T-cell (primary cell): ENCODE measurements around the gene NOS1. TPM values are rescaled to one million over a fixed set of nuclear protein-coding genes. Genes with fewer than 3 reads are reported as not detected.

Experiments used
- ATAC-seq, 4 experiments: fragments of 200-7000 bp in 3 of 4; fragments of 150-1000 bp in 1 of 4; cut with Tn5 transposase; replicated peaks in 1 of 4; 1 replicate in 3 of 4; 2 replicates in 1 of 4; pipeline ENCODE4 v1.10.0; 2021; ENCODE audit warnings: moderate library complexity in 3 of 4, mild to moderate bottlenecking in 2 of 4, moderate number of reproducible peaks in 1 of 4
- CTCF ChIA-PET, 2 donors: fragments of 300-600 bp; sonication (Branson Sonifier 250); formaldehyde crosslinking; loops; one replicate each; lab custom pipeline; 2022; ENCODE audit warnings: antibody characterized with exemption in 2 of 2; lab: Charles Lee
- POLR2A ChIA-PET, 2 donors: fragments of 300-600 bp; sonication (Branson Sonifier 250); formaldehyde crosslinking; loops; one replicate each; lab custom pipeline; 2022; ENCODE audit warnings: antibody characterized with exemption in 2 of 2; lab: Charles Lee
- DNase-seq, 35 experiments: peaks; one replicate each; pipeline versions ENCODE4 v3.0.0 to v3.0.0-alpha.2; 2013 to 2023
- H3K27ac ChIP-seq: one replicate; pipeline ENCODE4 v1.5.1; 2013; ENCODE audit warnings: low read length
- H3K27me3 ChIP-seq, 2 experiments: replicated peaks in 1 of 2; 1 replicate in 1 of 2; 2 replicates in 1 of 2; pipeline versions ENCODE4 v1.6.1 to v1.7.0; 2013; ENCODE audit warnings: low read length in 1 of 2, mixed read lengths in 1 of 2; ENCODE audit not compliant: control insufficient read depth in 2 of 2, insufficient read depth in 2 of 2; ENCODE audit errors: extremely low read depth in 1 of 2
- H3K36me3 ChIP-seq, 2 donors: 1 replicate in 1 of 2; 2 replicates in 1 of 2; pipeline versions ENCODE4 v1.6.1 to v1.7.0; 2013; ENCODE audit warnings: low read length in 1 of 2; ENCODE audit not compliant: control insufficient read depth in 2 of 2, insufficient read depth in 1 of 2; ENCODE audit errors: extremely low read depth in 1 of 2
- H3K4me1 ChIP-seq, 2 experiments: 1 replicate in 1 of 2; 2 replicates in 1 of 2; pipeline versions ENCODE4 v1.6.1 to v1.7.0; 2013; ENCODE audit warnings: low read length in 2 of 2, mixed read lengths in 1 of 2; ENCODE audit not compliant: insufficient read depth in 2 of 2, control insufficient read depth in 1 of 2; ENCODE audit errors: extremely low read depth in 1 of 2
- H3K4me3 ChIP-seq, 2 donors: 1 replicate in 1 of 2; 2 replicates in 1 of 2; pipeline versions ENCODE4 v1.5.1 to v1.7.0; 2013; ENCODE audit warnings: mild to moderate bottlenecking in 2 of 2, low read length in 1 of 2, moderate library complexity in 1 of 2; ENCODE audit not compliant: control insufficient read depth in 1 of 2; ENCODE audit errors: extremely low read depth in 1 of 2
- H3K9me3 ChIP-seq: 2 replicates; pipeline ENCODE4 v1.7.0; 2013
- H3K27ac Mint-ChIP-seq, 2 donors: one replicate each; pipeline ENCODE4 v1.8.0; 2020 to 2021; ENCODE audit warnings: mild to moderate bottlenecking in 2 of 2, mixed read lengths in 2 of 2
- H3K27me3 Mint-ChIP-seq, 2 donors: one replicate each; pipeline ENCODE4 v1.8.0; 2021 to 2022; ENCODE audit warnings: mixed read lengths in 2 of 2
- H3K36me3 Mint-ChIP-seq: one replicate; pipeline ENCODE4 v1.8.0; 2021; ENCODE audit warnings: mixed read lengths
- H3K4me1 Mint-ChIP-seq, 3 donors: one replicate each; pipeline ENCODE4 v1.8.0; 2020 to 2022; ENCODE audit warnings: mixed read lengths in 3 of 3, mild to moderate bottlenecking in 1 of 3
- H3K4me3 Mint-ChIP-seq, 3 donors: one replicate each; pipeline ENCODE4 v1.8.0; 2020 to 2022; ENCODE audit warnings: mild to moderate bottlenecking in 3 of 3, mixed read lengths in 3 of 3, moderate library complexity in 3 of 3
- H3K9me3 Mint-ChIP-seq, 3 donors: one replicate each; pipeline ENCODE4 v1.8.0; 2020 to 2022; ENCODE audit warnings: mixed read lengths in 3 of 3
- WGBS: methylation state at CpG from one replicate; pipeline ENCODE4 v1.1.5; 2013; ENCODE audit warnings: missing lambda C conversion rate; ENCODE audit not compliant: insufficient coverage; 5-methylcytosine and 5-hydroxymethylcytosine counted together
- total RNA-seq, 35 experiments: library from RNA in 6 of 35; stranded (reverse) in 6 of 35; fragments of 120-200 nt in 1 of 35; gene quantifications; one replicate each; pipeline versions ENCODE4 v1.2.1 to v1.2.4 and lab custom pipeline; 2013 to 2026

Gene NOS1
- total RNA-seq, 5 donors from 2014 or later (not counting 1 experiment from before 2014, with no cell fraction given): 0.03 TPM; not detected in 4

DNA sequence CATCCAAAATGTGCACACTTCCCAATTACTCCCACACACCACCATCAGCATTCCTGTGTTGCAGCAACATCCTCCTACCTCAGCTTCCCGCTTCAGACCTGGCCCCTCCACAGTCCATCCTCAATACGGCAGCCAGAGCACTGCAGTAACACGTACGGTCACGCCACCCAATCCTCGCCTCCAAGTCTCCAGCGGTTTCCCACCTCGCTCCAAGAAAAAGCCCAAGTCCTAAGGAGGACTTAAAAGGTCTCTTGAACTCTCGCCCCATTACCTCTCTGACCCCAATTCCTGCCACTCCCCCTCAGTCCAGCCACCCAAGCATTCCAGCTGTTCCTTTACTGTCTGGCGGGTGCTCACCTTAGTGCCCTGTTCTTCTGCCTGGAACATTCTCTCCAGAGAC is 183.1 kb downstream of the NOS1 start:
- CTCF ChIA-PET: no interaction called here
- 97% methylated on average over 10 of the region's 10 CpGs for WGBS
- DNase-seq (no peak), ATAC-seq (no peak)
- no peaks in the 10 kb centered on the region for H3K27me3 Mint-ChIP-seq
- Histone ChIP-seq H3K4me3 (no peak overlapping the region), H3K4me1 (no peaks in the 10 kb centered on the region), H3K27me3 (no peaks in the 10 kb centered on the region), H3K27ac (no peak overlapping the region), H3K36me3 (peaks cover 11 to 86% of the 10 kb centered on the region in 2 donors), H3K9me3 (no peaks in the 10 kb centered on the region)
- no peak overlapping the region for H3K4me3 Mint-ChIP-seq
- H3K9me3 Mint-ChIP-seq: peaks cover 0 to 2% (median 0%) of the 10 kb centered on the region in 3 donors
- peaks cover 72% of the 10 kb centered on the region for H3K36me3 Mint-ChIP-seq
- peaks cover 23 to 25% (median 23%) of the 10 kb centered on the region in 3 donors for H3K4me1 Mint-ChIP-seq
- POLR2A ChIA-PET: no interaction called here
- no peak overlapping the region for H3K27ac Mint-ChIP-seq

GRCh38 chr12:117172168-117172567 is 189.3 kb downstream of the NOS1 start:
- Histone ChIP-seq H3K36me3 (peaks cover 15 to 88% of the 10 kb centered on the region in 2 donors), H3K9me3 (no peaks in the 10 kb centered on the region), H3K4me1 (no peaks in the 10 kb centered on the region), H3K27me3 (no peaks in the 10 kb centered on the region), H3K27ac (no peak overlapping the region), H3K4me3 (no peak overlapping the region)
- H3K27me3 Mint-ChIP-seq: no peaks in the 10 kb centered on the region
- CTCF ChIA-PET: no interaction called here
- H3K4me3 Mint-ChIP-seq: no peak overlapping the region
- POLR2A ChIA-PET: no interaction called here
- H3K27ac Mint-ChIP-seq: no peak overlapping the region
- DNase-seq (no peak), ATAC-seq (no peak)
- H3K4me1 Mint-ChIP-seq: peaks cover 11 to 17% (median 15%) of the 10 kb centered on the region in 3 donors
- peaks cover 71% of the 10 kb centered on the region for H3K36me3 Mint-ChIP-seq
- no peaks in the 10 kb centered on the region for H3K9me3 Mint-ChIP-seq
- WGBS: 100% methylated on average over 3 of the region's 3 CpGs

- DNase-seq (no peak), ATAC-seq (no peak)
- no CpG with 5 or more reads among the region's 2 CpGs for WGBS
- ChIA-PET CTCF (interaction anchor here in 1 of 2 donors (0.6 kb wide), 1 partner anchor 28 kb away, joined by 5 read pairs; no protein-coding TSS in a partner anchor), POLR2A (interaction anchor here in 1 of 2 donors (0.6 kb wide), 2 partner anchors 11 to 12 kb away, joined by 3 read pairs; no protein-coding TSS in a partner anchor)
- no peaks in the 10 kb centered on the region for H3K27me3 Mint-ChIP-seq
- H3K4me3 Mint-ChIP-seq: no peak overlapping the region
- H3K36me3 Mint-ChIP-seq: peaks cover 71% of the 10 kb centered on the region
- Histone ChIP-seq H3K36me3 (peaks cover 20 to 89% of the 10 kb centered on the region in 2 donors), H3K27me3 (no peaks in the 10 kb centered on the region), H3K4me1 (no peaks in the 10 kb centered on the region), H3K4me3 (no peak overlapping the region), H3K27ac (no peak overlapping the region), H3K9me3 (no peaks in the 10 kb centered on the region)
- peaks cover 11 to 15% (median 14%) of the 10 kb centered on the region in 3 donors for H3K4me1 Mint-ChIP-seq
- no peaks in the 10 kb centered on the region for H3K9me3 Mint-ChIP-seq
- H3K27ac Mint-ChIP-seq: no peak overlapping the region
Observed at GRCh38 chr12:117171499-117172162, 189.8 kb downstream of the NOS1 start.

- H3K36me3 Mint-ChIP-seq: peaks cover 65% of the 10 kb centered on the region
Observed at GRCh38 chr12:117169548-117169947, 191.9 kb downstream of the NOS1 start.

DNA sequence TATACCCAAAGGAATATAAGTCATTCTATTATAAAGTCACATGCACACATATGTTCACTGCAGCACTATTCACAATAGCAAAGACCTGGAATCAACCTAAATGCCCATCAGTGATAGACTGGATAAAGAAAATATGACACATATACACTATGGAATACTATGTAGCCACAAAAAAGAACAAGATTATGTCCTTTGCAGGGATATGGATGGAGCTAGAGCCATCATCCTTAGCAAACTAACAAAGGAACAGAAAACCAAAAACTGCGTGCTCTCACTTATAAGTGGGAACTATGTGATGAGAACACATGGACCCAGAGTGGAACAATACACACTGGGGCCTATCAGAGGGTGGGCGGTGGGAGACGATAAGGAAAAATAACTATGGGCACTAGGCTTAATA is 192.4 kb downstream of the NOS1 start:
- no peaks in the 10 kb centered on the region for H3K27me3 Mint-ChIP-seq
- WGBS: no CpG with 5 or more reads among the region's 3 CpGs
- H3K4me1 Mint-ChIP-seq: peaks cover 7 to 11% (median 9%) of the 10 kb centered on the region in 3 donors
- no peak overlapping the region for H3K4me3 Mint-ChIP-seq
- Histone ChIP-seq H3K9me3 (no peaks in the 10 kb centered on the region), H3K27ac (no peak overlapping the region), H3K27me3 (no peaks in the 10 kb centered on the region), H3K4me3 (no peak overlapping the region), H3K4me1 (no peaks in the 10 kb centered on the region), H3K36me3 (peaks cover 9 to 85% of the 10 kb centered on the region in 2 donors)
- H3K36me3 Mint-ChIP-seq: peaks cover 60% of the 10 kb centered on the region
- H3K27ac Mint-ChIP-seq: no peak overlapping the region
- ATAC-seq (no peak), DNase-seq (no peak)
- H3K9me3 Mint-ChIP-seq: no peaks in the 10 kb centered on the region
- ChIA-PET POLR2A (interaction anchor here in 1 of 2 donors (1.0 kb wide), 1 partner anchor 8 kb away, joined by 3 read pairs; no protein-coding TSS in a partner anchor), CTCF (no interaction called here)

More at GRCh38 chr12:117169548-117169947, 191.9 kb downstream of the NOS1 start:
- ChIA-PET CTCF (no interaction called here), POLR2A (interaction anchor here in 1 of 2 donors (1.0 kb wide), 1 partner anchor 9 kb away, joined by 3 read pairs; no protein-coding TSS in a partner anchor)
- ATAC-seq (no peak), DNase-seq (no peak)
- no peak overlapping the region for H3K4me3 Mint-ChIP-seq
- H3K36me3 ChIP-seq: peaks cover 14 to 86% of the 10 kb centered on the region in 2 donors
- WGBS: no CpG with 5 or more reads among the region's 3 CpGs
- H3K9me3 Mint-ChIP-seq: no peaks in the 10 kb centered on the region
- H3K27ac Mint-ChIP-seq: no peak overlapping the region
- no peaks in the 10 kb centered on the region for H3K27me3 Mint-ChIP-seq
- H3K27me3 ChIP-seq: no peaks in the 10 kb centered on the region
- H3K4me1 ChIP-seq: no peaks in the 10 kb centered on the region
- H3K4me3 ChIP-seq: no peak overlapping the region
- H3K9me3 ChIP-seq: no peaks in the 10 kb centered on the region
- no peak overlapping the region for H3K27ac ChIP-seq
- H3K4me1 Mint-ChIP-seq: peaks cover 7 to 11% (median 9%) of the 10 kb centered on the region in 3 donors

DNA sequence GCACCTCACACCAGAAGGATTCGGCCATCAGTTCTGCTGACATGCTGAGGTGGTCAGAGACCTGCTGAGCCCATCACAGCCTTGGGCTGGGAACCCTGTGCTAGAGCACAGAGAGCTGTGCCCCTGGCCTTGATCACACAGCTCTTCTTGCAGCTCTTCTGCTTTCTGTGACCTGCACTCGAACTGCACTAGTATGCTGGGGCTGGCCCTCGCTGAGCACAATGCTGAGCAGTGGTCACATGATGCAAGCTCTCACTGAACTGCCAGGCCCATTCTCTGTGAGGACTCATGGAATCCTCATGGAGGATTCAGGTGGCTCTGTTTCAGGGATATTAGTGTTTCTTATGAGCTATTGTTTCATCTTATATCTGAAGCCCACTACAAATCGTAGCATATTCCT is 193.7 kb downstream of the NOS1 start:
- DNase-seq (no peak), ATAC-seq (no peak)
- Histone ChIP-seq H3K27me3 (no peaks in the 10 kb centered on the region), H3K4me1 (no peaks in the 10 kb centered on the region), H3K9me3 (no peaks in the 10 kb centered on the region), H3K27ac (no peak overlapping the region), H3K36me3 (peaks cover 9 to 87% of the 10 kb centered on the region in 2 donors), H3K4me3 (no peak overlapping the region)
- peaks cover 7 to 11% (median 9%) of the 10 kb centered on the region in 3 donors for H3K4me1 Mint-ChIP-seq
- H3K36me3 Mint-ChIP-seq: peaks cover 53% of the 10 kb centered on the region
- CTCF ChIA-PET: interaction anchor here in 1 of 2 donors (0.7 kb wide), 1 partner anchor 999 kb away, joined by 3 read pairs; no protein-coding TSS in a partner anchor
- H3K9me3 Mint-ChIP-seq: no peaks in the 10 kb centered on the region
- H3K27ac Mint-ChIP-seq: no peak overlapping the region
- POLR2A ChIA-PET: interaction anchor here (0.6 to 0.8 kb wide), 2 partner anchors 9 to 33 kb away, joined by 3 to 4 read pairs; no protein-coding TSS in a partner anchor
- H3K4me3 Mint-ChIP-seq: no peak overlapping the region
- no peaks in the 10 kb centered on the region for H3K27me3 Mint-ChIP-seq
- 95% methylated on average over 4 of the region's 4 CpGs for WGBS
